Lower lobe of right lung (tissue), 2 donors: Measurements from ENCODE around the gene HOGA1. TPM values are rescaled to one million over a fixed set of nuclear protein-coding genes. Genes with fewer than 3 reads are reported as not detected.
A peak's percentile ranks its signal among the peaks of the same experiment; 100 is the strongest.

ENCODE experiments used
- ATAC-seq, 2 donors: fragments of 200-7000 bp; cut with Tn5 transposase; one replicate each; pipeline ENCODE4 v1.9.1; 2020 to 2022; ENCODE audit warnings: mild to moderate bottlenecking in 2 of 2, moderate library complexity in 2 of 2
- DNase-seq: peaks from one replicate; pipeline ENCODE4 v3.0.0-alpha.2; 2020
- H3K27ac ChIP-seq: fragments of 200-600 bp; one replicate; pipeline ENCODE4 v1.8.0; 2022
- H3K27me3 ChIP-seq: fragments of 200-600 bp; one replicate; pipeline ENCODE4 v1.8.0; 2022; ENCODE audit warnings: low read depth
- H3K36me3 ChIP-seq: fragments of 200-600 bp; one replicate; pipeline ENCODE4 v1.8.0; 2022; ENCODE audit warnings: mild to moderate bottlenecking
- H3K4me1 ChIP-seq: fragments of 200-600 bp; one replicate; pipeline ENCODE4 v1.8.0; 2022
- H3K4me3 ChIP-seq: fragments of 200-600 bp; one replicate; pipeline ENCODE4 v1.8.0; 2022; ENCODE audit warnings: mild to moderate bottlenecking
- H3K9me3 ChIP-seq: fragments of 200-600 bp; one replicate; pipeline ENCODE4 v1.8.0; 2022
- CTCF ChIP-seq: fragments of 200-600 bp; IDR thresholded peaks from one replicate; pipeline ENCODE4 v1.8.0; 2022; ENCODE audit warnings: antibody characterized with exemption, mild to moderate bottlenecking
- intact Hi-C: fragments of 100-400 bp; cut with DNase I; formaldehyde crosslinking; loops from one replicate; pipeline ENCODE4 v1.11.0; 2022
- total RNA-seq: library from RNA; stranded (reverse); fragmentation: NEBNext Ultra II Directional; extraction: Animal tissue kit (Norgen Biotek cat#: 25700); gene quantifications from one replicate; pipeline ENCODE4 v1.2.1, GENCODE V29; 2021
- donor health status: DM: no; HTN: yes; CAD: no; lungs with severe emphysema.

Gene HOGA1
- total RNA-seq, 1 donor from 2014 or later = 1.1 TPM

GRCh38 chr10:97539523-97540200, 44.5 kb upstream of the HOGA1 start:
- no peaks in the 10 kb centered on the region for H3K36me3 ChIP-seq
- peak overlapping the region; percentile 42 for H3K27ac ChIP-seq
- H3K4me1 ChIP-seq = peaks cover 48% of the 10 kb centered on the region
- intact Hi-C loops = no loop called here
- H3K4me3 ChIP-seq = no peak overlapping the region
- H3K9me3 ChIP-seq = no peaks in the 10 kb centered on the region
- no peak for TF ChIP-seq CTCF
- no peaks in the 10 kb centered on the region for H3K27me3 ChIP-seq
- peak in 1 of 2 donors; percentile 46 for ATAC-seq
- DNase-seq = no peak

- TF ChIP-seq CTCF = no peak
- no peak for DNase-seq
- no peaks in the 10 kb centered on the region for H3K9me3 ChIP-seq
- intact Hi-C loops = no loop called here
- no peaks in the 10 kb centered on the region for H3K36me3 ChIP-seq
- H3K27ac ChIP-seq = peak overlapping the region; percentile 42
- H3K27me3 ChIP-seq = no peaks in the 10 kb centered on the region
- H3K4me1 ChIP-seq = peaks cover 49% of the 10 kb centered on the region
- no peak for ATAC-seq
- H3K4me3 ChIP-seq = no peak overlapping the region
Observed at GRCh38 chr10:97540669-97541500, 43.3 kb upstream of the HOGA1 start.

- ATAC-seq = peak; percentile 64 to 65
Observed at GRCh38 chr10:97542169-97543024, 41.8 kb upstream of the HOGA1 start.

GRCh38 chr10:97543025-97543546, 41.1 kb upstream of the HOGA1 start:
- Histone ChIP-seq H3K4me3 (no peak overlapping the region), H3K4me1 (peaks cover 49% of the 10 kb centered on the region), H3K9me3 (no peaks in the 10 kb centered on the region), H3K27me3 (no peaks in the 10 kb centered on the region), H3K36me3 (no peaks in the 10 kb centered on the region), H3K27ac (peak overlapping the region; percentile 80)
- TF ChIP-seq CTCF = no peak
- ATAC-seq = peak; percentile 85 to 86
- intact Hi-C loops = no loop called here
- DNase-seq = peak; percentile 64

More at GRCh38 chr10:97542169-97543024, 41.8 kb upstream of the HOGA1 start:
- Histone ChIP-seq H3K27ac (peak overlapping the region; percentile 80), H3K27me3 (no peaks in the 10 kb centered on the region), H3K36me3 (no peaks in the 10 kb centered on the region), H3K4me1 (peaks cover 49% of the 10 kb centered on the region), H3K9me3 (no peaks in the 10 kb centered on the region), H3K4me3 (no peak overlapping the region)
- no peak for DNase-seq
- no peak for TF ChIP-seq CTCF
- intact Hi-C loops = no loop called here
